Neutrophil (primary cell): Measurements from ENCODE around the gene CTSD.
A peak's percentile ranks its signal among the peaks of the same experiment; 100 is the strongest.

Source experiments
- H3K27ac ChIP-seq: fragments of 200-600 bp; sonication (generic); 2 replicates; pipeline ENCODE4 v1.5.1; 2016; ENCODE audit warnings: mild to moderate bottlenecking, moderate library complexity
- H3K27me3 ChIP-seq: fragments of 200-600 bp; sonication (generic); 2 replicates; pipeline ENCODE4 v1.6.0; 2016; ENCODE audit warnings: mild to moderate bottlenecking
- H3K36me3 ChIP-seq: fragments of 200-600 bp; sonication (generic); 2 replicates; pipeline ENCODE4 v1.5.1; 2017
- H3K4me1 ChIP-seq, 2 experiments: fragments of 200-600 bp in 1 of 2; sonication (generic) in 1 of 2; 1 replicate in 1 of 2; 2 replicates in 1 of 2; pipeline versions ENCODE4 v1.5.1 to v1.6.1; 2013 to 2016; ENCODE audit warnings: low read depth in 1 of 2, low read length in 1 of 2, mild to moderate bottlenecking in 1 of 2, moderate library complexity in 1 of 2; ENCODE audit not compliant: control insufficient read depth in 1 of 2, insufficient read depth in 1 of 2
- H3K4me3 ChIP-seq, 2 experiments: fragments of 200-600 bp in 1 of 2; sonication (generic) in 1 of 2; 1 replicate in 1 of 2; 2 replicates in 1 of 2; pipeline ENCODE4 v1.5.1; 2013 to 2016; ENCODE audit warnings: low read depth in 1 of 2, low read length in 1 of 2, mild to moderate bottlenecking in 1 of 2, moderate library complexity in 1 of 2
- H3K9me3 ChIP-seq: fragments of 200-600 bp; sonication (generic); 2 replicates; pipeline ENCODE4 v1.5.1; 2016
- TF ChIP-seq, protein P1 (sequence below): fragments of 200-600 bp; sonication (generic); IDR thresholded peaks from 2 replicates; pipeline ENCODE4 v1.5.1; 2016; ENCODE audit warnings: antibody characterized with exemption

Gene CTSD

GRCh38 chr11:1776331-1776851, 12.7 kb upstream of the CTSD start:
- TF ChIP-seq, protein P1, sequence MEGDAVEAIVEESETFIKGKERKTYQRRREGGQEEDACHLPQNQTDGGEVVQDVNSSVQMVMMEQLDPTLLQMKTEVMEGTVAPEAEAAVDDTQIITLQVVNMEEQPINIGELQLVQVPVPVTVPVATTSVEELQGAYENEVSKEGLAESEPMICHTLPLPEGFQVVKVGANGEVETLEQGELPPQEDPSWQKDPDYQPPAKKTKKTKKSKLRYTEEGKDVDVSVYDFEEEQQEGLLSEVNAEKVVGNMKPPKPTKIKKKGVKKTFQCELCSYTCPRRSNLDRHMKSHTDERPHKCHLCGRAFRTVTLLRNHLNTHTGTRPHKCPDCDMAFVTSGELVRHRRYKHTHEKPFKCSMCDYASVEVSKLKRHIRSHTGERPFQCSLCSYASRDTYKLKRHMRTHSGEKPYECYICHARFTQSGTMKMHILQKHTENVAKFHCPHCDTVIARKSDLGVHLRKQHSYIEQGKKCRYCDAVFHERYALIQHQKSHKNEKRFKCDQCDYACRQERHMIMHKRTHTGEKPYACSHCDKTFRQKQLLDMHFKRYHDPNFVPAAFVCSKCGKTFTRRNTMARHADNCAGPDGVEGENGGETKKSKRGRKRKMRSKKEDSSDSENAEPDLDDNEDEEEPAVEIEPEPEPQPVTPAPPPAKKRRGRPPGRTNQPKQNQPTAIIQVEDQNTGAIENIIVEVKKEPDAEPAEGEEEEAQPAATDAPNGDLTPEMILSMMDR = no peak

DNA sequence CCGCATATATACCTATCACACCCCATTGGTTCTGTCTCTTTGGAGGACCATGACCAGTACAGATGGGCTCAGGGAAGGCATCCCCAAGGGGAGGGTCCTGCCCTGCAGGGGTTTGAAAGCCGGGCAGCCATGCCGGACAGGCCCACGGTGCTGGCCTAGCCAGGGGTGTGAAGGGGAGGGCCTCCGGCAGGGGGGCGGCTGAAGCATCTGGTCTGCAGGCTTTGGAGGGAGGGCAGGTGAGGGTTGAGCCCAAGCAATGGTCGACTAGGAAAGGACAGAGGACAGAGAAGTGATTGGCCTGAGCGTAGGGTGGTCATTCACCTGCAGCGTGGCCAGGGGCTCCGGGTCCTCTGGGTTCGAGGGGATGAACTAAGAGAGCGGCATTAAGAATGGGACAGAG, 11.2 kb upstream of the CTSD start:
- Histone ChIP-seq H3K4me3 (no peak overlapping the region), H3K36me3 (no peaks in the 10 kb centered on the region), H3K4me1 (peaks cover 82 to 90% of the 10 kb centered on the region in 2 experiments), H3K27me3 (no peaks in the 10 kb centered on the region), H3K9me3 (no peaks in the 10 kb centered on the region), H3K27ac (peak overlapping the region; percentile 99)
- TF ChIP-seq, protein P1 = no peak

More at GRCh38 chr11:1776331-1776851, 12.7 kb upstream of the CTSD start:
- Histone ChIP-seq H3K36me3 (no peaks in the 10 kb centered on the region), H3K9me3 (no peaks in the 10 kb centered on the region), H3K4me1 (peaks cover 82 to 90% of the 10 kb centered on the region in 2 experiments), H3K27ac (peak overlapping the region; percentile 95), H3K27me3 (no peaks in the 10 kb centered on the region), H3K4me3 (peak overlapping the region in 1 of 2 experiments; percentile 43)

- Histone ChIP-seq H3K9me3 (no peaks in the 10 kb centered on the region), H3K27ac (peak overlapping the region; percentile 99), H3K4me3 (peak overlapping the region in 1 of 2 experiments; percentile 16), H3K36me3 (no peaks in the 10 kb centered on the region), H3K4me1 (peaks cover 82 to 90% of the 10 kb centered on the region in 2 experiments), H3K27me3 (no peaks in the 10 kb centered on the region)
- TF ChIP-seq, protein P1 = no peak
Observed at GRCh38 chr11:1773994-1774550, 10.3 kb upstream of the CTSD start.

DNA sequence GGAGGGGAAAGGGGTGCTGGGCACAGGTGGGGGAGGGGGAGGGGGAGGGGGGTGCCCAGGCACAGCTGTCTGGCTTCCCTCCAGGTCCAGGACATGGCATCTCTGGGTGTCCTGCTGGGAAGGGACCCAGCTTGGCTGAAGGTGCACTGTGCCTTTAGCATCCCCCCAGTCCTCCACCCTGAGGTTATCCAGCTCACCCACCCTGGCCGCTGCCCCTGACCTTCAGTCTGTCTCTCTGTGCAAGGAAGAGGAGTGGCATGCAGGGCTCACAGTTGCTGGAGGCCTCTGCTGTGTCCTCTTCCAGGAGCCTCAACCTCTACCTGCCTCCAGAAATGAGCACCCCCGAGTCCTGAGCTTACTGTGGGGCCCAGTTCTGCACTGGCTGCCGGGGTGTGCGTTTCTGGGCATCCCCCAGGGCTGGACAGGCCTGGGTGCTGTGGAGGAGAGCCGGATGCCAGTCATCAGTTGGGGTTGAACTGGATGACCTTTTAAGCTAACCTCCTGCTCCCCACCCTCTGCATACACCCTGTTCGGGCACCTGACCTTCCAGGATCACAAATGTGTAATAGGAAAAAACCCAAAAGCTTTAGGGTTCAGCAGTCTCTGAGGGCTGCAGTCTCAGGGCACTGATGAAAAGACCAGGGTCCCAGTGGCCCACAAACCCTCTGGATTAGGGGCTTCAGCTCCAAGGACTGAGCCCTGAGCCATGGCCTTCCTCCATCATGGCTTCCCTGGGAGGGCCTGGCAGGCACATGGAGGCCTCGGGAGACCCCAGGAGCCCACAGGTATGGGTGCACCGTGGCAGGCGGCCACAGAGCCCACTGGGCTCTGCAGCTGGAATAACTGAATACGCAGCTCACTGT, 9.6 kb upstream of the CTSD start:
- no peaks in the 10 kb centered on the region for H3K27me3 ChIP-seq
- H3K4me3 ChIP-seq = peak overlapping the region; percentile 16 to 64
- no peaks in the 10 kb centered on the region for H3K36me3 ChIP-seq
- TF ChIP-seq, protein P1 = no peak
- no peaks in the 10 kb centered on the region for H3K9me3 ChIP-seq
- H3K4me1 ChIP-seq = peaks cover 82 to 90% of the 10 kb centered on the region in 2 experiments
- H3K27ac ChIP-seq = peak overlapping the region; percentile 99

GRCh38 chr11:1772270-1773130, 8.8 kb upstream of the CTSD start:
- Histone ChIP-seq H3K4me3 (peak overlapping the region; percentile 64 to 69), H3K27me3 (no peaks in the 10 kb centered on the region), H3K36me3 (no peaks in the 10 kb centered on the region), H3K9me3 (no peaks in the 10 kb centered on the region), H3K4me1 (peaks cover 81 to 89% of the 10 kb centered on the region in 2 experiments), H3K27ac (peak overlapping the region; percentile 99)
- TF ChIP-seq, protein P1 = no peak
